ENCODE data around the gene SLC2A1.

DNA sequence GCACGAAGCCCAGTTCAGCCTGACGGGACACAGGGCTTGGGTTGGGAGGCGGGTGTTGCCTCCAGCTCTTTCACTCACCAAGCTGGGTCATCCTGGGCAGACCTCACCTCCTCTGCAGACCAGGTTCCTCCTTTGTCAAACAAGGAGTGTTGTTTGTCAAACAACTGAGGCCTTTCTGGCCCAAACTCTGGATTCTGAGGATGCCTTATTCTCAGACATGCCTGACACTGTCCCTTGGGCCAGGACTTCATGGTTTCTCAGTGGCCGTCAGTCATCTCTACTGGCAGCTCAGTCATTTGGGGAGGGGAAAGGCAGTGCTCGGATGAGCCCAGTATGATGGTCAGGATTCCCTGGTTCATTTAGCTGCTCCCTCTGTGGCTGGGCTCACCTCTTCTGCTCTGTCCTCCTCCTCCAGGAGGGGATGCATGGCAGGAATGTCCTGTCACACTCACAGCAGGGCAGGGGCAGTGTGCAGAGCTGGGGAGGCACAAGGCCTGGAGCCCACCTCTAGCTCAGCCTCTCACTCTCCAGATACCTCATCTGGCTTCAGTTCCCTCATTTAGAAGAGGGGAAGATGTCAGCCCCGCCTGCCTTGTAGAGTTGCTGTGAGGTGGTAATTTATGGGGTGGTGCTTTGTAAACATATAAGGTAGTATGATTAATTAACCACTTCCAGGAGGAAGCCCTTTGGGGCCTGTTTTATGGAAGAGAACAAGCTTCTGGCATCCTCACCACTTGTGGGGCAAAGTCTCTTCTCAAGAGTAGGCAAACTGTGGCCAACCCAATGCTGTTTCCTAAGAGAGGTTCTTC lies 20.6 kb downstream of the SLC2A1 start:
- TF ChIP-seq POLR2AphosphoS5 (IDR thresholded peaks at IDR 0.05) (no peak), CTCF (IDR thresholded peaks at IDR 0.05) (no peak)
